Jurkat, Clone E6-1 (cell line): ENCODE results near the gene PFKL. TPM values are rescaled to one million over a fixed set of nuclear protein-coding genes. Genes with fewer than 3 reads are reported as not detected.

Experiments
- DNase-seq: peaks from one replicate; pipeline ENCODE4 v3.0.0-alpha.2; 2011; ENCODE audit warnings: low read depth, low spot score
- H3K4me3 ChIP-seq: 2 replicates; pipeline ENCODE4 v1.5.1; 2011; ENCODE audit warnings: mild to moderate bottlenecking, low read length, control low read depth, moderate library complexity
- polyA plus RNA-seq: library from polyadenylated mRNA; unstranded; fragments of >200 nt; gene quantifications from one replicate; pipeline ENCODE4 v1.2.1, GENCODE V29; 2012; ENCODE audit warnings: missing spikeins; ENCODE audit not compliant: insufficient read length, insufficient read depth

Gene PFKL
- 56.7 TPM for polyA plus RNA-seq

DNA sequence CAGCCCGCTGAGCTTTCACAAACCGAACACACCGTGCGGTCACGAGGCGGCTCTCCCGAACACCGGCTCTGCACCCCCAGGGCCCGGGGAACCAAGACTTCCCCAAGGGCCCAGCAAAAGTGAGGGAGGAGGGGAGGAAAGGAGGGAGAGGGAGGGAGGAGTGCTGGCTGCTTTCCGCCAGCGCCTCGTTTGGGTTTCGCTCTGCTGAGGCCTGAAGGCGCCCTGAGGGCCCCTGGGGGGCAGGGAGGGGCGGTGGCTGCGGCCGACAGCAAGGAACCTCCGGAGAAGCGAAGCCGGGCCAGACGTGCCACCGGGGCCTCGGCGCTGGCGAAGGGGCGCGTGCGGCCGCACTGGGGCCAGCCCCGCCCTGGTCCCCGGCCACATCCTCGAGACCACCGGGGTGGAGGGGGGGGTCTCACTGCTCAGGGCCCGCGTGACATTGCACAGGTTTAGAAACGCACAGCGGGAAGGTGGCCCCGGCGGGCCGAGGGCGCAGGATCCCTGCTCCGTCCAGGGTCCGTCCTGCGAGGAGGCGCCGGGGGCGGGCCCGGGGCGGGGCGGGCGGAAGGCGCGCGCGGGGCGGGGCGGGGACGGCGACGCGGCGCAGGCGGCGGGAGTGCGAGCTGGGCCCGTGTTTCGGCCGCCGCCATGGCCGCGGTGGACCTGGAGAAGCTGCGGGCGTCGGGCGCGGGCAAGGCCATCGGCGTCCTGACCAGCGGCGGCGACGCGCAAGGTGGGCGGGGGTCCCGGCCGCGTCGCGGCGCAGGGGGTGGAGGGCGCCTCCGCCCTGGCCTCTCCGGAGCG is at the start of gene PFKL:
Gene PFKL, plus strand, starts transcription at position 596 of the 804 bp plus-strand sequence. Its CDS starts 53 bp downstream, at position 649.
- DNase-seq, result peak; percentile 8
- H3K4me3 ChIP-seq, result peak within 1 kb of the TSS; percentile 58

DNA sequence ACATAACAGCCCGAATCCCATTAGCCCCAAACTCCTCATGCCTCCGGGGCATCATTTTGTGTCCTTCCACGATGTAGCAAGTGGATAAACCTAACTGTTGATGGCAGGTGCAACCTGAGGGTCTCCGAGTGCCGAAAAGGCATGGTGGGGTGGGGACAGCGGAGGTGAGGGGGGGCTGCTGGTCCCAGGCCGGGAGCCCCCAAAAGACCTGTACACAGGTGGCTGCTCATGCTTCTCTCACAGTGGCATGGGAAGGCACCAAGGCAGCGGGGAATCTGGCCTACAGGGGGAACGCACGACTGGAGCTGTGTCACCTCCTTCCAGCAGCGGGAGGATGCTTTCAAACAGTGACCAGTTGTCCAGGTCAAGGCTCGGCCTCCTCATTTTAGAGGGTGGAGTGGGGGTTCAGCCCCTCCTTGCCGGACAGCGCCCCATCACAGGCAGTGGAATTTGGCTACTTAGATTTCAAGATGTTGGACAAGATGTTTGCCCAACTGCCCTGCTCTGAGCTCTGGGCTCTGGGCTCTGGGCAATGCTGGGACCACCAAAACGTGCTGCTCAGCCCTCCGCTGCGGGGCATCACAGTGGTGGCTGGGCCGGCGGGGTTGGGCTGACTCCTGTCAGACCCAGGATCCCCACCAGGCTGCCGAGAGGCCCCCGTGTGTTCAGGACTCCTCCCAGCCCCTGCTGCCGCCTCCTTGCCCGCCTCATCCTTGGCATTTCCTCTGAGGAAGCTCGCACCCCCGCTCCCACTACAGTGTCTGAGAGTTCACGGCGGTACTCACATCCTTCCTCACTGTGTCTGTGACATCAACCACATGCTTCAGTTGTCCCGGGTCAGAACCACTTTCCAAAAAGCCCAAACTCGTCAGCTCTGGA is 45.8 kb upstream of the PFKL start:
- no peak overlapping the region for H3K4me3 ChIP-seq
- DNase-seq, result no peak

DNA sequence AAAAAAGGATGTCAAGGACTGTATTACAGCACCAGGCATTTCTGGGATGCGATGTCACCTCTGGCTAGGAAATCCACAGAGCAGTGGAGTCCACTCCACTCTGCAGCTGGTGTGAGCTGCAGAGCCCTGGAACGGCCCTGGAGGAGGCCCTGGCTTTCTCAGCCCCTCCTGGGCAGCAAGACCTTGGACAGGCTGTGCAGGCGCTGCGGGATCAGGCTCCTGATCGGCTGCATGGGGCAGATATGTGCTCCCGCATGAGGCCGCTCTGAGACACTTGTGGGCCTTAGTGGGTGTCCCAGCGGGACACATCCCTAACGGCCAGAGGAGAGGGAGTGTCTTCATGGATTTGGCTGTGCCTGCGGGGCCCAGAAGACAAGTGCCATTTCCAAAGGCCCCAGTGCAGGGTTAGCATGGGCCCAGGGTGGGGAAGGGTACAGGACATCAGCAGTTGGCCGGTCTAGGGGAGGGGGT is 44.3 kb upstream of the PFKL start:
- no peak overlapping the region for H3K4me3 ChIP-seq
- no peak for DNase-seq

DNA sequence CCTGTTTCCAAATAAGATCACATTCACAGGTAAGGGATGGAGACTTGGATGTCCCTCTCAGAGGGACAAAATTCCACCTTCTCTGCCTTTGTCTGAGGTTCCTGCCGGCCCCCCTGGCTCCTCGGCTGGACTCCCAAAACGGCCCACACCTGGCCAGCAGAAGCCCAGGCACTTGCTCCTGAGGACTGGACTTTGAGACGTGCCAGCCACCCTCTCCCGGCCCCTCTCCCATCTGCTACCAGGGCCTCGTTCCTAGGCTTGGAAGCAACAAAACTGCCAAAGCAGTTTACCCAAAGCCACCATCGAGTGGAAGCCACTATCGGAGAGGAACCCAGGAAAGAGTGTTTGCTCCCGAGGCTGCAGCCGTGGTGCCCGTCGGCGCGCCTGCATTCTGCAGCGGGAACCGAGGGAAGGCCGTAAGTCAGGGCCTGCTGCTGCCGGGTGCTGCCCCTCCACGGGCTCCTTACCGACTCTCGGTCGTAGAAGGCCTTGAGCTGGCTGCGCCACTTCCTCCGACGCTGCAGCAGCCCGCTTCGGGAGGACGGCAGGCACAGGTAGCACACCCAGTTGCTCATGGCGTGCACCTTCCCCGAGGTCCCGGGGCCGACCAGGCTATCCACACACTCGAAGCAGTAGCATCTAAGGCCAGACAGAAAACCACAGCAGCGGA is 41.7 kb upstream of the PFKL start:
- H3K4me3 ChIP-seq, result no peak overlapping the region
- no peak for DNase-seq

DNA sequence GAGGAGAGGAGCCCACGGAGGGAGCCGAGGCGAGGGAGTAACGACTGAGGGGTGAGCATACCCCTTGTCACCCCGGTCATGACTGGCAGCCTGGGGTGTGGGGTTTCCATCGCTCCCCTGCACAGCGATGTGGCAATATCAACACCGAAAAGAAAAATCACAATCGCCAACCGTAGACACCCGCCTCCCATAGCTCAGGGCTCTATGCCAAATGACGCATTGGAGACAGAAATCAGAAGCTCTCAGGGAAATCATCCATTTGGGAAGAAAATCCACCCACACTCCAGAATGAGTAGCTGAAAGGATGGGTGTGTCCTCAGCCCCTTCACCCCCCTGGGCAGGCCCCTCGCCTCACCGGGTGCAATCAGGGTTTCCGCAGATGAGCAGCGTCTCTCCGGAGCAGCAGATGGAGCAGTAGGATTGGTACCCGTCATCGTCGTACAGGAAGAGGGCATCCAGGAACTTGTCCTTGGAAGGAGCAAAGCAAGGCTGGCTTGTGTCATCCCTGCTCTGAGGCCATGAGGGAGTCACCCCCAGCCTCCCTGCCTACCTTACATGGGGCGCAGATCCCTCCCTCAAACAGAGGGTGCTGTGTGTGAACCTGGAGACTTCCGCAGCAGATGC is 40.7 kb upstream of the PFKL start:
- DNase-seq, result no peak
- H3K4me3 ChIP-seq, result no peak overlapping the region

DNA sequence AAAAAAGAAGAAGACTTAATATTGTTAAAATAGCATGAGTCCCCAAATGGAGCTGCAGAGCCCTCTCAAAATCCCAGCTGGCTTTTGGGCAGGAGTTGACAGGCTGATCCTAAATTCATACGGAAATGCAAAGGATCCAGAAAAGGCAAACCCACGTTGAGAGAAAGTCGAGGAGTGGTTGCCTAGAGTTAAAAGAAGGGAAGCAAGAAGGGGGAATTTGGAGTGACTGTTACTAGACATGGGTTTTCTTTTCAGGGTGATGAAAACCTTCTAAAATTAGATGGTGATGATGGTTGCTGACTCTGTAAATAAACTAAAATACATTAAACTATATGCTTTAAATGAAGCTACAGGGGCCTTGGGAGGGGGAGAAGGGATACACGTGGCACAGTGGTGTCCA is 39.8 kb upstream of the PFKL start:
- no peak for DNase-seq
- H3K4me3 ChIP-seq, result no peak overlapping the region

DNA sequence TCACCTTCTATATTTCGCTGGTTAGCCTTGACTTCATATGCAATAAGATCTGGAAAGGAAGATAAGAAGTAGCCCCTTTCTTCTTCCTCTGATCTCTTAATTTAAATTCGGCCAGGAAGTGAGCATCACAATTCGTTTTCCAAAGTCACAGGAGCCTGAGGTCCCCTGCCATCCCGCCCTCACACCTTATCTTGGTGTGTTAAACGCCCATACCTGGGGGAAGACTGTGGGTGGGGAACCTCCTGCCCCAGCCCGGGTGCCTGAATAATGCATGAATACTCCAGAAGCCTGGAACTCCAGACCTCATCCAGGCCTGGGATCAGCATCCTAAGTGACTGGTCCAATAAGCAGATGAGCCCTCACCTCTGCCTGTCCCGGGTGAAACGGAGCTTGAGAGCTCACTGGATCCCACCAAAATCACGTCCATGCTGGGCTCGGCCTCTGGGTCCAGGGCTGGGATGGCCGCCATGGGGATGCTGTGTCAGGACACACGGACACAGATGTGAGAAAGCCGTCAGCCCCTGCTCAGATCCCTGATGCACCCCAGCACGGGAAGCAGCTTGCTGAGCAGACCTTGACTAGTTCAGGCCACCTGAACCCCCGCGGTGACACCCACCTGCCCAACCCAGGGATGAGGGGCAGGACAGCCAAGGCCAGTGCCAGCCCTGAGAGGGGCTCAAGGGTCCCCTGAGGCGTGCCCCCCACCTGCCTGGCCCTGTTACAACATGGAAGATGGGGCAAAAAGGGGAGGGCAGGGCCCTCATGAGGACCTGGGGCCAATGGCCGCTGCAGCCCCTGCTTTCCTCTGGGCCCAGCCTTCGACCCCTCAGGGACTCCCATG is 38.8 kb upstream of the PFKL start:
- H3K4me3 ChIP-seq, result no peak overlapping the region
- no peak for DNase-seq

DNA sequence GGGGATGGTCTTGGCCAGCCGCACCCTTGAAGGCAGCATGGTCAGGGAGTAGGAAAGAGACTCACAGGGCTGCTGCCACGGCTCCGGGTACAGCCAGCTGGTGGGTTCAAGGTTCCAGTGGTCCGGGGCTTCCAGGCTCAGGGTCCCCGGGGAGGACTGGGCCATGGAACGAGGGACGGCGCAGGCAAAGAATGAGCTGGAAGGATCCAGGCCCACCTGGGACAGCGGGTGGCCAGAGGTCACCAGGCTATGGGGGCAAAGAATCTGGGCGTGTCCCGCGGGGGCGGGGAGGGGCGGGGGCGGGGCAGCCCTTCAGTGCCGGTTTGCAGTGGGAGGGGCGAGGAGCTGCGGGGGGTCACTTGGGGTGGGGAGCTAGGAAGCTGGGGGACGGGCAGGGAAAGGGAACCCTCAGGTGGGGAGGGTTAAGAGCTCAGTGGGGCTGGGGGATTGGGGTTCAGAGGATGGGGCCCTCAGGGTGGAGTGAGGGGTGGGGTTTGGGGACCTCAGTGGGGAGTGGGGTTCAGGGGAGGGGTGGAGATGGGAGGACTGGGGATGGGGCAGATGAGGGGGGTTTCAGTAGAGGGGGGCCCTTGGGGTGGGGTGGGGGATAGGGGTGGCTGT is 38.1 kb upstream of the PFKL start, which contains the start of gene DNMT3L:
Gene DNMT3L, minus strand, starts transcription at position 223 of the 621 bp plus-strand sequence. CDS start 638 bp downstream, outside the sequence.
- no peak for DNase-seq
- no peak within 1 kb of the TSS for H3K4me3 ChIP-seq

DNA sequence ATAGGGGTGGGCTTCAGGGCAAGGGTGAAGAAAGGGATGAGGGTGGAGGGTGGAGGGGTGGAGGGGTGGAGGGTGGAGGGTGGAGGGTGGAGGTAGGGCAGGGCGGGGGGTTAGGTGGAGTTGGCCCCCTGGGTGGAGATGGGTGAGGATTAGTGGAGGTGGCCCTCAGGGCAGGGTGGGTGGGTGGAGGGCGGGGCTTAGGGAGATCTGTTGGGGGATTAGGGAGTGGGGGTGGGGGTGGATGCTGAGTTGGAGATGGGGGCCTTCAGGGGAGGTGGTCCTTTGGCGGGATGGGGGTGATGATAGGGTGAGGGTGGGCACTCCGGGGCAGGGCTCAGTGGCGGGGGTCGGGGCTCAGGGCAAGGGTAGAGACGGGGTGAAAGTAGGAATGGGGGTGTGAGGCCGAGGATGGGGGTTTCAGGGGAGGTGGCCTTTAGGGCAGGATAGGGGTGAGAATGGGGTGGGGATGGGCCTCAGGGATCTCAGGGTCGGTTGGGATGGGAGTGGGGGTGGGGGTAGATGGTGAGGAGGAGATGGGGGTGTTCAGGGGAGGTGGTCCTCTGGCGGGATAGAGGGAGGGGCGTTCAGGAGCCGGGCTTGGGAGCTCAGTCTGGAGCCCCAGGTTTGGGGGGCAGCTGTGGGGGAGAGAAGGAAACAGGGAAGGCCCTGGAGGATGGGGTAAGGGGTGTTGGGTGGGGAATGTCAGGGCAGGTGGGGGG is 37.4 kb upstream of the PFKL start:
- H3K4me3 ChIP-seq, result no peak overlapping the region
- DNase-seq, result no peak

DNA sequence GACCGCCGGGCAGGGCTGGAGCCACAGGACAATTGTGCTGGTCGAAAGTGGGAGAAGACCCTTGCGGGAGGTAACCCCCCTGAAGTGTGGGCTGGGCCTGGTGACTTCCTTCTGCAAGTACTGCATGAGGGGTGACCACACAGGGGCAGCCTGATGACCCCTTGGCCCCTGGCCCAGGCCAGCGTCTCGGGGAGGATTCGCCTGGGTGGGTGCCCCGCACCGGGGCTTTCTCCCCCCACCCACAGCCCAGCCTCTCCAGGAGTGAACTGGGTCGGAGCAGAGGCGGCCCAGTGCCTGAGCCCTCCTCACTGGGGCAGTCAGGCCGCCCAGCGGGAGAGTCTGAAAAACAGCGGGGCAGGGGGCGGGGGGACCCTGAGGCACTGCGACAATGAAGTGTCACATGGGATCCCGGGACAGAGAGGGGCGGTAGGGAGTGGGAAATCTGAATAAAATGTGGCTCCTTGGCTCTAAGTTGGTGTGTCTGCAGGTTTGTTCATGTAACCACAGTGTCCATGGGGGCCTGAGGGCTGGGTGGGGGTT is 36.6 kb upstream of the PFKL start:
- H3K4me3 ChIP-seq, result no peak overlapping the region
- DNase-seq, result no peak

DNA sequence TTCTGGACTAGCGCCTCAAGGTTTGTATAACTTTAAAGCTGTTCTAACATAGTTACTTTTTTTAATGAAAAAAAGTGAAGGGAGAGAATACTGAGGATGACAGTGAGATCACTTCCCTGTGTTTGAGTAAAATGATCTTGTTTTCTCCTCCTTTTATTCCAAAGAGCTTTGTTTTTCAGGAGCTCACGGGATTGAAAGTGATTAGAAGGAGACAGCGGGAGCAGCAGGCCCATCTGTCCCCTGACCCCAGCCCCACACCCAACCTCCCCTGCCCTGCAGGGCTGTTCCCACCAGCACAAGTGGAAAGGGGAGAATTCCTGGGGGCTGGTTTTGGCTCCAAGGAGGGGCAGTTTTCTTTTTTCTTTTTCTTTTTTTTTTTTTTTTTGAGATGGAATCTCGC is 36.1 kb upstream of the PFKL start:
- no peak overlapping the region for H3K4me3 ChIP-seq
- no peak for DNase-seq

DNA sequence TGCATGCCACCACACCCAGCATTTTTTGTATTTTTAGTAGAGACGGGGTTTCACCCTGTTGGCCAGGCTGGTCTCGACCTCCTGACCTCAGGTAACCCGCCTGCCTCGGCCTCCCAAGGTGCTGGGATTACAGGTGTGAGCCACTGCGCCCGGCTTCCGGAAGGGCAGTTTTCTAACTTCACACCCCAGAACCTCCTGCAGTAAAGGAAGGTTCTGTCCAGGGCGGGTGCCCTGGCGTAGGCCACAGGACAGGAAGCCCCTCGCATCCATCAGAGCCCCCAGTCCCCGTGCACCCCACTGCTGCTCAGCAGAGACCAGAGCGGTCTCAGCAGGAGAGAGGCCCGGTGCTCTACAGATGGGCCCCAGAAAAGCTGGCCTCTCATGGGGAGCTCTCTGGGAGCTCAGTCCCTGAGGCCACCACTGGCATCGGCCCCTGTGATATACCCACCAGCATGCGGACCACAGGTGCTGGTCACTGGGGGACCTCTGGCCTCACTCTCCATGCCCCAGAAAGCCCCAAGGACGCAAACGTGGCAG is 34.1 kb upstream of the PFKL start:
- DNase-seq, result no peak
- H3K4me3 ChIP-seq, result no peak overlapping the region

DNA sequence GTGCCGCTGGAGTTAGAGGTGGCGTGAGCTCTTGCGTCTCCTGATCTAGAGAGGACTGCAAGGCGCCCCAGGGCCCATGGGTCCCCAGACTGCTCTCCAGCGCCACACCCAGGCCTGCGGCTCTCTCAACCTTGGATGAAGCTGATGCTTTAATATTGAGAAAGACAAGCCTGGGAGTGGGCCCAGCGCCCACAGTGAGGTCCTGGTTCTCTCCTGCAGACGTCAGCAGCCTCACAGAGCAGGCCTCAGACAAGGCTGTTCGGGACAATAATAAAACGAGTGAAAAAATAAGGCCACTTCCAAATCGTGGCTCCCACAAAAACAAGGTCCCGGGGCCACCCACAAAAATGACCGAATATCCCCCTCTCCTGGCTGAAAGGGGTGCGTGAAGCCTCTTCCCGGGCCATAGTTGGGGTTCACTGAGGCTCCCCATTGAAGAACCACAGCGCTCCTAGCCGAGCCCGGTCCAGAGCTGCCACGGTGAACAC is 32.2 kb upstream of the PFKL start:
- DNase-seq, result no peak
- no peak overlapping the region for H3K4me3 ChIP-seq

DNA sequence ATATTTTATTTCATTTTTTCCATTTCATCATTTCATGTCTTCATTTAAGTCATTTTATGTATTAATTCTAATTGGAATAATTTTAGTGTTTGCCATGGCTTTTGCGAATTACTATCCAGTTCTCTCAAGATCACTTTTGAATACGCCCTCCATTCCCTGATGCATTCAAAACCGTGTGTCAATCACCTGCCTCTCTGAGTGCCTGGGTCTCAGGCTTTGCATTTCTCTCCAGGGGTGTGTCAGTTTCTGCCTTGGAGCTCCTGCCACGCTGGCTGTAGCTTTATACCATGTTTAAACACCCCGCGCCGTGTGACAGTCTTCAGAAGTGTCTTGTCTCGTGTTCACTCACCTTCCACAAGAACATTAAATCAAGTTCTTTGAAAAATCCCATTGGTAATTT is 30.8 kb upstream of the PFKL start:
- H3K4me3 ChIP-seq, result no peak overlapping the region
- DNase-seq, result no peak

DNA sequence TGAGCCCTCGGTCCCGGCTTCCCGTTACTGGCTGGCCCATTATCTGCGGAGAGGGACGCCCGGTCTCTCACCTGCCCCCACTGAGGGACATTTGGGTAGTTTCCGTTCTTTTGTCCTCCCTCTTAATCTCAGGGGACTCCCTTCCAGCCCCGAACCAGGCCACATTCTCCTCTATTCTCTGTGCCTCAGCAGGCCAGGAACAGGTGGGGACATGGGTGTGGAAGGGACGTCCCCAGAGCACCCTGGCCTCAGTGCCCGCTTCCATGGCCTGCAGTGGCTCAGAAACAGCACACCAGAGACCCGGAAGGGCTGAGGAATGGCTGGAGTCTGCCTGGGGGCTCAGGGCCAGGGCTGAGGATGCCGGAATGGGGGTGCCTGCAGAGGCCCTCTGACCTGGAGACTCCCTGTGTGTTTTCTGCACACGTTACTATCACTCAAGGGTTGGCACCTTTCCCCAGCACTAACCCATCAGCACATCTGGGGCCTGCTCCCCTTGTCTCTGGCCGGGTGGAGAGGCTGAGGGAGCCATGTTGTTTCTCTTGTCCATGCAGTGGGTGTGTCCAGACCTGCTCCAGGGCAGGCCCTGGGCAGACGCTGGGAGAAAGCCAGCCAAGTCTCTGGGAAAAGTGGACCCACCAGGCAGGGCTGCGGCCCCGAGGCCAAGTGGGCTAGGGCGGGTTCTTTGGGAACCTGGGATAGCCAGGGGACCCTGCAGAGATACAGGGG is 28.1 kb upstream of the PFKL start:
- H3K4me3 ChIP-seq, result no peak overlapping the region
- DNase-seq, result no peak

DNA sequence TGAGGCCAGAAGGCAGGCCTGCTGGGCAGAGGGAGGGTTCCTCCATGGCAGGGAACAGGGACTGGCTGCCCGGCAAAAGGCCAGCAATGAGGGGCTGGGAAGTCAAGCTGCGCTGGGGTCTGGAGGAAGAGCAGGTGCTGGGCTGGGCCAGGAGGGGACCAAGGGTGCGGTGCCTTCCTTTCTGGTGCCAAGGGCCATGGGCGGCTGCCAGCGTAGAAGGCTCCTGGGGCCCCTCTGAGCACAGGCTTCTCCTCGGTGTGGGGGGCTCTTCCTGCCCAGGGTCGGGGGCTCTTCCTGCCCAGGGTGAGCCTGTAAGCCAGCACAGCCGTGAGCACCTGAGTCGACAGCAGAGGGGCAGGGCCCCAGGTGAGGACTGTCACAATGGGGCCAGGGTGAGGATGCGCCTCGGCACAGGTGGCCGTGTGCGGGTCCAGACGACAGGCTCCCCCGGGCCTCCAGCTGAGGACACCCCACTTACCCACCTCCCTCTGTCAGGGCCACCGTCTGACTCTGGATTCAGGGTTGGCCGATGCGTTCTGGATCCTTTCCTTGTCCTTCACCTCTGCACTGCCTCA is 27.5 kb upstream of the PFKL start:
- no peak for DNase-seq
- H3K4me3 ChIP-seq, result no peak overlapping the region
